Fibroblast of upper back skin (primary cell): Measurements from ENCODE around the gene OMD.
A peak's percentile ranks its signal among the peaks of the same experiment; 100 is the strongest.
"Not testable (repeated sequence)": the region's sequence is repeated elsewhere in the genome, so short reads cannot be mapped to it uniquely, and the experiment has no call there.

ENCODE experiments used
- DNase-seq: peaks from one replicate; pipeline ENCODE4 v3.0.0-alpha.2; 2013

Gene OMD

GRCh38 chr9:92424340-92424739 is at the start of gene OMD:
Gene OMD (minus strand): TSS chr9:92424471. CDS start chr9:92417558, 6,913 bp downstream.
- DNase-seq: peak; percentile 53

GRCh38 chr9:92468206-92468605 is 43.9 kb upstream of the OMD start:
- DNase-seq: peak; percentile 56

- DNase-seq: no peak
Measured at GRCh38 chr9:92467511-92467910, 43.2 kb upstream of the OMD start.

GRCh38 chr9:92467041-92467440 is 42.8 kb upstream of the OMD start:
- DNase-seq: no peak

GRCh38 chr9:92463984-92464383 is 39.7 kb upstream of the OMD start:
- peak; percentile 94 for DNase-seq

- DNase-seq: no peak
Measured at GRCh38 chr9:92463387-92463786, 39.1 kb upstream of the OMD start.

- no peak for DNase-seq
Measured at GRCh38 chr9:92457576-92457975, 33.3 kb upstream of the OMD start.

GRCh38 chr9:92455217-92455616 is 30.9 kb upstream of the OMD start:
- no peak for DNase-seq

- peak; percentile 20 for DNase-seq
Measured at GRCh38 chr9:92446536-92446935, 22.3 kb upstream of the OMD start.

- no peak for DNase-seq
Measured at GRCh38 chr9:92444841-92445240, 20.6 kb upstream of the OMD start.

- no peak for DNase-seq
Measured at GRCh38 chr9:92440751-92441046, 16.4 kb upstream of the OMD start.

GRCh38 chr9:92439921-92440750 is 15.9 kb upstream of the OMD start:
- DNase-seq: peak; percentile 68

- DNase-seq: peak; percentile 44
Measured at GRCh38 chr9:92438900-92439526, 14.7 kb upstream of the OMD start.

- no peak for DNase-seq
Measured at GRCh38 chr9:92435263-92435662, 11.0 kb upstream of the OMD start.

GRCh38 chr9:92432972-92433548 is 8.8 kb upstream of the OMD start:
- no peak for DNase-seq

- DNase-seq: peak; percentile 40
Measured at GRCh38 chr9:92432350-92432749, 8.1 kb upstream of the OMD start.

GRCh38 chr9:92429836-92430235 is 5.6 kb upstream of the OMD start:
- no peak for DNase-seq

- DNase-seq: no peak
Measured at GRCh38 chr9:92426501-92427145, 2.4 kb upstream of the OMD start.

- DNase-seq: peak; percentile 79
Measured at GRCh38 chr9:92425474-92425873, 1.2 kb upstream of the OMD start.

GRCh38 chr9:92423612-92424011 is 659 bp downstream of the OMD start:
- no peak for DNase-seq

- DNase-seq: no peak
Measured at GRCh38 chr9:92422611-92423338, 1.5 kb downstream of the OMD start.

- no peak for DNase-seq
Measured at GRCh38 chr9:92414566-92414965, 9.7 kb downstream of the OMD start.

GRCh38 chr9:92411157-92411556 is 13.1 kb downstream of the OMD start:
- not testable (repeated sequence) for DNase-seq
